ENCODE data around the gene HPS5.

The HPS5 gene

DNA sequence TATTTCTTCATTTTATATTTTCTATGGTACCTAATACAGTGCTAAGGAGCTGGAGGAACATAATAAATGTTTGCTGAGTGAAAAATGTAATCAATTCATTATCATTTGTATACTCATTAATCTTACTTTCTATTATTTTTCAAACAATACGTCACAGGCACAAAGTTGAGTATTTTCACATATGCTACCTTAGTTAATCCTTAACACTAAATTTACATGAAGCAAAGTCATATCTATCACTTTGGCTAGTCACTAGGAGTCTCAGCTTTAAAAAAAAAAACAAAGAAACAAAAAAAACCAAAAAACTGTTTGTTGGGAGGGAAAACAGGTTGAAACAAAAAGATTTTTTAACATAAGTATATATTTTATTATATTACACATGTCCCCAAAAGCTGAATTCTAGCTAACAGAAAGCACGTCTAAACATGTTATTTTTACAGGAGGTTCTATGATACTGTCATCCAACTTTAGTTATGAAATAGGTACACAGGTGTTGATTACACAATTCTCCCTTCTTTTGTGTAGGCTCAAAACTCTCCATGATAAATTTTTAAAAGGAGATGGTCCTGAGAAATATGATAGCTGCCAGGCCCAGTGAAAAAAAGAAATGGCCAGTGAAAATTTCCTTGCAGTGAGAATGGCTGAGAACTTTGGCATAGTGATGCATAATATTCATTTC, 14.3 kb downstream of the HPS5 start:
- no peak overlapping the region for H3K4me3 ChIP-seq (ENCODE audit: control insufficient read depth, low read depth, low read length)
- TF ChIP-seq, protein P1, sequence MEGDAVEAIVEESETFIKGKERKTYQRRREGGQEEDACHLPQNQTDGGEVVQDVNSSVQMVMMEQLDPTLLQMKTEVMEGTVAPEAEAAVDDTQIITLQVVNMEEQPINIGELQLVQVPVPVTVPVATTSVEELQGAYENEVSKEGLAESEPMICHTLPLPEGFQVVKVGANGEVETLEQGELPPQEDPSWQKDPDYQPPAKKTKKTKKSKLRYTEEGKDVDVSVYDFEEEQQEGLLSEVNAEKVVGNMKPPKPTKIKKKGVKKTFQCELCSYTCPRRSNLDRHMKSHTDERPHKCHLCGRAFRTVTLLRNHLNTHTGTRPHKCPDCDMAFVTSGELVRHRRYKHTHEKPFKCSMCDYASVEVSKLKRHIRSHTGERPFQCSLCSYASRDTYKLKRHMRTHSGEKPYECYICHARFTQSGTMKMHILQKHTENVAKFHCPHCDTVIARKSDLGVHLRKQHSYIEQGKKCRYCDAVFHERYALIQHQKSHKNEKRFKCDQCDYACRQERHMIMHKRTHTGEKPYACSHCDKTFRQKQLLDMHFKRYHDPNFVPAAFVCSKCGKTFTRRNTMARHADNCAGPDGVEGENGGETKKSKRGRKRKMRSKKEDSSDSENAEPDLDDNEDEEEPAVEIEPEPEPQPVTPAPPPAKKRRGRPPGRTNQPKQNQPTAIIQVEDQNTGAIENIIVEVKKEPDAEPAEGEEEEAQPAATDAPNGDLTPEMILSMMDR (conservative IDR thresholded peaks at IDR 0.05; ENCODE audit: control insufficient read depth, insufficient read depth, low read depth, low read length): no peak
- no peak for DNase-seq (ENCODE audit: low read depth)

DNA sequence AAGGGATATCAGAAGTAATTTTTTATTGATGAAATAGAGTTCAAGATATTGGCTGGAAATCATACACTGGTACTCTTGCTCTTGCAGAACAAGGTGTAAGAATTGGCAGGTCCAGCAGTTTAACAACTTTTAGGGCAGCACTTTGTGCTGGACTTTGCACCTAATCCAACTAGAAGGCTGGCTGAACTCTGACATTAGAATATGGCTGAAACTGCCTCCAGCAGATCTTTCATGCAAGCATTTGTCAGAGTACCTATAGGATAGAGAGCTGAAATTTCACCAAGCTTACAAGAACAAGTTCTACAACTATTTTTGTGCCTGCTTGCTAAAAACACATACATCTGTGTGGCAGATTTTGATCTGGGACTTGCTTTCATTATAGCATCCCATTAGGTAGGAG, 17.2 kb downstream of the HPS5 start:
- DNase-seq (ENCODE audit: low read depth): no peak
- TF ChIP-seq, protein P1 (conservative IDR thresholded peaks at IDR 0.05; ENCODE audit: control insufficient read depth, insufficient read depth, low read depth, low read length): no peak
- no peak overlapping the region for H3K4me3 ChIP-seq (ENCODE audit: control insufficient read depth, low read depth, low read length)

DNA sequence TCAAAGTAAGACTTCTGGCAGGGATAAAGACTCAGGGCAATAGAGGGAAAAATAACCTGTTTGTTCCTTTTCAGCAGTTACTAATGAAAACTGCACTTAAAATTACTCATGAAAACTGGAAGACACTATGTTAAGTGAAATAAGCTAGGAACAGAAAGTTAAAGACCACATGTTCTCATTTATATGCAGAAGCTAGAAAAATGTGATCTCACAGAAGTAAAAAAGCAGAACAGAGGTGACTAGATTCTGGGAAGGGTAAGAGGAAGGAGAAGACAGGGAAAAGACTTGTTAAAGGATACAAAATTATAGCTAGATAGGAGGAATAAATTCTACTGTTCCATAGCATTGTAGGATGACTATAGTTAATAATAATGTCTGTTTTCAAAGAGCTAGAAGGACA, 22.2 kb downstream of the HPS5 start:
- H3K4me3 ChIP-seq (ENCODE audit: control insufficient read depth, low read depth, low read length): no peak overlapping the region
- TF ChIP-seq, protein P1 (conservative IDR thresholded peaks at IDR 0.05; ENCODE audit: control insufficient read depth, insufficient read depth, low read depth, low read length): no peak
- no peak for DNase-seq (ENCODE audit: low read depth)

DNA sequence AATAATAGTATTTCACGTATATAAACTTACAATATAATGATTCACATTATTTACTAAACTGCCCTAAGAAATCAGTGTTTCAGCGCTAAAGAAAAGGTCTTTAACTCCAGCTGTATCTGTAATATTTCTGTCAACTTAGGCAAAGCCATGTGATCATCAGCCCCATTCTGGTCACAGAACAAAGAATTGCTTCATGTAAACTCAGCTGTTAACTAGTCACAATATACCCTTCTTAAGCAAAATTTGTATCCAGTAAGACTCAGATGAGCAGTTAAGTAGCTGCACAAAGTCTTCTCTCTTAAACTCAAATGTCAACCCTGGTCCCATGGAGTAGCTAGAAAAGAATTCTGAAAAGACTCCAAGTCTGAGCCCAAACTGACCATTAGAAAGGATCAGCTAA, 26.6 kb downstream of the HPS5 start:
- H3K4me3 ChIP-seq (ENCODE audit: control insufficient read depth, low read depth, low read length): no peak overlapping the region
- TF ChIP-seq, protein P1 (conservative IDR thresholded peaks at IDR 0.05; ENCODE audit: control insufficient read depth, insufficient read depth, low read depth, low read length): no peak
- no peak for DNase-seq (ENCODE audit: low read depth)

DNA sequence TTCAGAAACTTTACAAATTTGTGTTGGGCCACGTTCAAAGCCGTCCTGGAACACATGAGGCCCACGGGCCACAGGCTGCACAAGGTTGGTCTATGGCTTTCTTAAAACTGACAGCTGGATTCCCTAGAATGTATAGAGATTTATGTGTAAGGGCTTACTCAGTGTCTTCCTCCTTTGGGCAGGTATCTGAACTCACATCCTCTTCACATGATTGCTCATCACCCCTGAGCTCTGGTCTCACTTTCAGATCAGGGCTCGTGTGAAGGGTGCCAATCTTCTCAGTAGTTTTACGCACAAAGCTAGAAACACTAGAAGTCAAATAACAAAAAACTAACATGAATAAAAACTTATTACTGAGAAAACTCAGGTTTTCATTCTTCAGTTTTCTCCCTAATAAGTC, 27.1 kb downstream of the HPS5 start:
- TF ChIP-seq, protein P1 (conservative IDR thresholded peaks at IDR 0.05; ENCODE audit: control insufficient read depth, insufficient read depth, low read depth, low read length): no peak
- no peak overlapping the region for H3K4me3 ChIP-seq (ENCODE audit: control insufficient read depth, low read depth, low read length)
- DNase-seq (ENCODE audit: low read depth): no peak

DNA sequence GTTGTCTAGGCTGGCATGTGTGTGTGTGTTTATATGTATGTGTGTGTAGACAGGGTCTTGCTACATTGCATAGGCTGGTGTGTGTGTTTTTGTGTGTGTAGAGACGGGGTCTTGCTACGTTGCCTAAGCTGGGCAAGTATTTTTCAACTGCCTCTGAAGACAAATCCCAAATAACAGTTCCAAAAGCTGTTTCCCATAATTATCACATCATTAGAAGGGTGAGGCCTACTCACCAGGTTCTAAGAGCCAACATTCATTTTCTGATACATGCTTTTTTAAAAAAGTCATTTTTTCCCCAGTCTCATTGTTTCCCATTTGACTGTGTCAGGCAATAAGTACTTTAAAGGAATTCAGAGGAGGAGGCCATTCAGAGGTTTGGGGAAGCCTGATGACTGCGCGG, 33.0 kb downstream of the HPS5 start:
- no peak for DNase-seq (ENCODE audit: low read depth)
- H3K4me3 ChIP-seq (ENCODE audit: control insufficient read depth, low read depth, low read length): no peak overlapping the region
- TF ChIP-seq, protein P1 (conservative IDR thresholded peaks at IDR 0.05; ENCODE audit: control insufficient read depth, insufficient read depth, low read depth, low read length): no peak

DNA sequence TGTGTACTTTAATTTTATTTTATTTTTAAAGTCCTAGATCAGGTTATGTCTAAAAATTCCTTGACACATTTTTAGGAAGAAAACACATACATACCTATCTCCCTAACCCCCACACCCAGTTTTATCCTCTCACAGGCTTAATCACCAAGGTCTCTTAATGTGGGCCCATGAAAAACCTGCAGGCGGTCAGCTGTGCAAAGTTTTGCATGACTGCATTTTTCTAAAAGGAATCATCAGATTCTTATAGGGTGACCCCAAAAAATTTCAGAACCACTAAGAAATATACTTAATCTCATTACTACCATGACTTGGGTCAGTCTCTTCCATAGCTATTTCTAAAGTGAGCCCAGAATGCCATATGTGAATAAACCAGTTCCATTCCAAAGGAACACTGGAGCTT, 36.1 kb downstream of the HPS5 start:
- TF ChIP-seq, protein P1 (conservative IDR thresholded peaks at IDR 0.05; ENCODE audit: control insufficient read depth, insufficient read depth, low read depth, low read length): no peak

More for the DNA sequence above, 36.1 kb downstream of the HPS5 start:
- no peak overlapping the region for H3K4me3 ChIP-seq (ENCODE audit: control insufficient read depth, low read depth, low read length)
- no peak for DNase-seq (ENCODE audit: low read depth)

Data from fibroblast of mammary gland (primary cell).